ENCODE results near the gene EXPH5. TPM values are rescaled to one million over a fixed set of nuclear protein-coding genes. Genes with fewer than 3 reads are reported as not detected.
"Not testable (repeated sequence)": the region's sequence is repeated elsewhere in the genome, so short reads cannot be mapped to it uniquely, and the experiment has no call there.

Gene EXPH5
- total RNA-seq: 1 to 10 TPM in 3 of 4 donors, under 1 TPM in 1; 0.26 to 9.5 (median 4.5) TPM

- peak; percentile 80 to 82 for DNase-seq
- no peaks in the 10 kb centered on the region for H3K4me1 ChIP-seq
- no peaks in the 10 kb centered on the region for H3K36me3 ChIP-seq
- intact Hi-C loops (cut with DNase I; ENCODE audit: low total_unique reads): no loop called here
- H3K27ac ChIP-seq: peak within 1 kb of the TSS in 1 of 2 donors; percentile 59
- H3K4me3 ChIP-seq: peak within 1 kb of the TSS; percentile 35 to 70
- TF ChIP-seq POLR2A (IDR thresholded peaks at IDR 0.05) (peak; percentile 34 to 51), CTCF (IDR thresholded peaks at IDR 0.05) (no peak)
- no peaks in the 10 kb centered on the region for H3K9me3 ChIP-seq
- no peaks in the 10 kb centered on the region for H3K27me3 ChIP-seq
These were observed at the start of gene EXPH5 for GRCh38 chr11:108593214-108593922. Gene EXPH5, minus strand, starts transcription at chr11:108593768. Its CDS starts 232 bp downstream, at chr11:108593536.

DNA sequence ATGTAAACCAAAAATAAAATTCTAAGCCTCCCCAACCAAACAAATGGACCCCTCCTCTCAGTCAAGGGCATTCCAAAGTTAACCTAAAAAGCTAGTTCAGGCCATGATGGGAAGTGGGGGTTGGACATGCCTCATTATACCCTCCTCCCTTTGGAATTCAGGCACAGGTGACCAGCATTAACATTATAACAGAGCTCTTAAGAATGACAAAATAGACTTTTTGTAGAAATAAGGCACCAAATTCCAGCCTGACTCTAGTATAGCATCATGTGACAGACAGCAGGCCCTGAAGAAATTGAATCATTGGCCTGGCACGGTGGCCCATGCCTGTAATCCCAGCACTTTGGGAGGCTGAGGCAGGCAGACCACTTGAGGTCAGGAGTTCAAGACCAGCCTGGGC lies 48.2 kb upstream of the EXPH5 start:
- DNase-seq; intact Hi-C loops (cut with DNase I; ENCODE audit: low total_unique reads); H3K4me1 ChIP-seq; H3K27ac ChIP-seq; H3K27me3 ChIP-seq; H3K9me3 ChIP-seq; H3K4me3 ChIP-seq; H3K36me3 ChIP-seq: not testable (repeated sequence)

DNA sequence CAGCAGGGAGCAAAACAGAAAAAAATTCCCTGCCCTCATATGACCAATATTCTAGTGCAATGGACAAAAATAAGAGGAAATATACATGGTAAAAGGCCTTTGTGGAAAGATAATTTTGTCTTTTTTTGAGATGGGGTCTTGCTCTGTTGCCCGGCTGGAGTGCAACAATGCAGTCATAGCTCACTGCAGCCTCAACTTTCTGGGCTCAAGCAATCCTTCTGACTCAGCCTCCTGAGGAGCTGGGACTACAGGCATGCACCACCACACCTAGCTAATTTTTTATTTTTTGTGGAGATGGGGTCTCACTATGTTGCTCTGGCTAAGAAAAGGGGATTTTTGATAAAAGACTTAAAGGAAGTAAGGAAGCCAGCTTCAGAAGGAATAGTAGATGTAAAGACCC lies 45.6 kb upstream of the EXPH5 start:
- no peaks in the 10 kb centered on the region for H3K27me3 ChIP-seq
- DNase-seq: no peak
- intact Hi-C loops (cut with DNase I; ENCODE audit: low total_unique reads): no loop called here
- TF ChIP-seq CTCF (IDR thresholded peaks at IDR 0.05) (no peak), POLR2A (IDR thresholded peaks at IDR 0.05) (no peak)
- no peaks in the 10 kb centered on the region for H3K36me3 ChIP-seq
- H3K4me1 ChIP-seq: no peaks in the 10 kb centered on the region
- H3K9me3 ChIP-seq: no peaks in the 10 kb centered on the region
- H3K27ac ChIP-seq: no peak overlapping the region
- H3K4me3 ChIP-seq: no peak overlapping the region

DNA sequence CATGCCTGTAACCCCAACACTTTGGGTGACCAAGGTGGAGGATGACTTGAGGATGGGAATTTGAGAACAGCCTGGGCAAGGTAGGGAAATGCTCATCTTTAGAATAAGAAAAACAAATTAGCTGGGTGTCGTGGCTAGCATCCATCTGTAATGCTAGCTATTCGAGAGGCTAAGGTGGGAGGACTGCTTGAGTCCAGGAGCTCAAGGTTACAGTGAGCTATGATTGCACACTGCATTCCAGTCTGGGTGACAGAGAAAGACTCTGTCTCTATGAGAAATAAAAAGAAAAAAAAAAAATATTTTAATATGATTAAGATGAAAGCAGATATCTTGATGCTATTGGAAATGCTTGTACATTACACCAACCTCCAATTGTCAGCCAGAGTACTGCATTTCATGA lies 42.7 kb upstream of the EXPH5 start:
- H3K27ac ChIP-seq: no peak overlapping the region
- DNase-seq: no peak
- no peaks in the 10 kb centered on the region for H3K4me1 ChIP-seq
- no peaks in the 10 kb centered on the region for H3K9me3 ChIP-seq
- TF ChIP-seq POLR2A (IDR thresholded peaks at IDR 0.05): no peak
- H3K4me3 ChIP-seq: no peak overlapping the region
- H3K27me3 ChIP-seq: no peaks in the 10 kb centered on the region
- H3K36me3 ChIP-seq: no peaks in the 10 kb centered on the region
- intact Hi-C loops (cut with DNase I; ENCODE audit: low total_unique reads): no loop called here

- Histone ChIP-seq H3K9me3 (no peaks in the 10 kb centered on the region), H3K27ac (no peak overlapping the region), H3K27me3 (no peaks in the 10 kb centered on the region), H3K4me3 (no peak overlapping the region), H3K36me3 (no peaks in the 10 kb centered on the region), H3K4me1 (no peaks in the 10 kb centered on the region)
- TF ChIP-seq POLR2A (IDR thresholded peaks at IDR 0.05) (no peak), CTCF (IDR thresholded peaks at IDR 0.05) (no peak)
- intact Hi-C loops (cut with DNase I; ENCODE audit: low total_unique reads): no loop called here
- no peak for DNase-seq
These were observed 41.5 kb upstream of the EXPH5 start for GRCh38 chr11:108635106-108635505.

- no peak for TF ChIP-seq CTCF (IDR thresholded peaks at IDR 0.05)
- no peak for TF ChIP-seq POLR2A (IDR thresholded peaks at IDR 0.05)
- Histone ChIP-seq H3K9me3 (no peaks in the 10 kb centered on the region), H3K4me1 (no peaks in the 10 kb centered on the region), H3K27me3 (no peaks in the 10 kb centered on the region), H3K27ac (no peak overlapping the region), H3K4me3 (no peak overlapping the region), H3K36me3 (no peaks in the 10 kb centered on the region)
- intact Hi-C loops (cut with DNase I; ENCODE audit: low total_unique reads): no loop called here
- no peak for DNase-seq
These were observed 38.6 kb upstream of the EXPH5 start for GRCh38 chr11:108632041-108632704.

Measured in uterus (tissue), 4 donors.